Glomerular endothelial cell (primary cell): Measurements from ENCODE around the gene TRPV4. TPM values are rescaled to one million over a fixed set of nuclear protein-coding genes. Genes with fewer than 3 reads are reported as not detected.

Experiments used
- DNase-seq: peaks from one replicate; pipeline ENCODE4 v3.0.0-alpha.2; 2011; ENCODE audit warnings: low read depth, low spot score; ENCODE audit errors: extremely low read depth
- total RNA-seq: library from RNA; depleted of rRNA; stranded (reverse); fragments of >200 nt; gene quantifications from 2 replicates; pipeline ENCODE4 v1.2.3, GENCODE V29; 2015

TRPV4 gene
- total RNA-seq, 1 donor from 2014 or later = 7.1 TPM

DNA sequence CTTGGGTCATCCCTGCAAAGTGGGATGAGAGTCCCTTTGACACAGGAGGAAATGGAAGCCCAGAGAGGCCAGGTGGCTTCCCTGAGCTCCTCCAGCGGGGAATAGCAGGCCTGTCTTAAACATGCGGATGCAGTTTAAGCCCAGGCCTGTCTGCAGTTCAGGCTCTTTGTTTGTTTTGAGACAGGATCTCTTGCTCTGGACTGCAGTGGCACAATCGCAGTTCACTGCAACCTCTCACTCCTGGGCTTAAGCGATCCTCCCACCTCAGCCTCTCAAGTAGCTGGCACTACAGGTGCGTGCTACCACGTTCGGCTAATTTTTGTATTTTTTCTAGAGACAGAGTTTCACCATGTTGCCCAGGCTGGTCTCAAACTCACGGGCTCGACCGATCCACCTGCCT is 3.5 kb downstream of the TRPV4 start:
- no peak for DNase-seq

DNA sequence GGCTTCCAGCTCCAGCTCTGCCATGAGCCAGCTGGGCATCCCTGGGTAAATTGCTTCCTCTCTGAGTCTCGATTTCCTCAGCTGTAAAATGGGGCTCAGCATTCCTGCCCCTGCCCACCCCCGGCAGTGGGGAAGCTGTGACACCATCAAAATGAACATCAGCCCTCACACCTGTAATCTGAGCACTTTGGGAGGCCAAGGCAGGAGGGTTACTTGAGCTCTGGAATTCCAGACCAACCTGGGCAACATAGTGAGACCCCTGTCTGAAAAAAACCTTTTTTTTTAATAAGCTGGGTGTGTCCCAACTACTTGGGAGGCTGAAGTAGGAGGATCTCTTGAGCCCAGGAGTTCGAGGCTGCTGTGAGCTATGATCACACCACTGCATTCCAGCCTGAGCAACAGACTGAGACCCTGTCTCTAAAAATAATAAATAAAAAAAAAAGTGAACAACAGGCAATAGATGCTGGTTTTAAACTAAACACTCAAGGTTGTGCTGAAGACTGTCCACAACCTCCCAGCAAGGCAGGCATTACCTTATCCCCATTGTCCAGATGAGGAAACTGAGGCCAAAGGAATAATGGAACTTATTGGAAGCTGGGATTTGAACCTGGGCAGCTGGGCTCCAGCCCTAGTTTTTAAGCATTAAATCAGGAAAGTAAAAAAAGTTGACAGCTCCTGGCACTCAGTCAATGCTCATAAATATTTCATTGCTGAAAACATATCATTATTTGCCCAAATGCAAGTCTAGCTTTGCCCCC is 4.3 kb downstream of the TRPV4 start:
- DNase-seq = no peak

DNA sequence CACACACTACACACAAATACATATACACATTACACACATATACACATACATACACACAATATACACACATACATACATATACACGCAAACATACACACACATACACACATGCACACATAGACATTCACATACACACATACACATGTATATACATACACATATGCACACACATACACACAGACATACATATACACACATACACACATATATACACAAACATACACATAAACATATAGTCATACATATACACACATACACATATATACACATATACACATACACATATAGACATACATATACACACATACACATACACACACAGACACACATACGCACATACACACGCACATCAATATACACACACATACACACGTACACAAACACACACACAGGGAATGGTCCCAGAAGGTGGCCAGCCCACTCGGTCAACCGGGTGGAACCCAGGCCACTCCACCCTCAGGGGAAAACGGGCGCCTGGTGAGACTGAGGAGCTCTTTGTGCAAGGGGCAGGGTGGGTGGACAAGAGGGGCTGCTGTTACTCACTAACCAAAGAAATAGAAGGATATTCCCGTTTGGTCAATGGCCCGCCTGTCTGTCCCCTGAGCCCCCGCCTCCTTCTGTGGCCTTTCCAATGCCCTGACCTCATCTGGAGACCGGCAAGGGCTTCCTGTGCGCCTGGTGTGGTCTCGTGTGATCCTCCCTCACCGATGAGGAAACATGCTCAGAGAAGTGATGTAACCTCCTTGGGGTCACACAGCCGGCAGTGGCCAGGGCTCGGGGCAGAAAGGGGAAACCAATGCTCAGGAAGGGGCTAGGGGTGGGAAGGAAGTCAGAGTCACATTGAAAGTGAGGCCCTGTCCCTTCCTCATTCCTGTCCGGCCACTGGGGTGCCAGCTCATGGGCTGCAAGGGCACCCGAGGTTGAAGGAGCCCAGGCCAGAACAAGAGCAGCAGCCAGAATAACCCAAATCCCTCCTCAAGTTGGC is 5.3 kb downstream of the TRPV4 start:
- no peak for DNase-seq

DNA sequence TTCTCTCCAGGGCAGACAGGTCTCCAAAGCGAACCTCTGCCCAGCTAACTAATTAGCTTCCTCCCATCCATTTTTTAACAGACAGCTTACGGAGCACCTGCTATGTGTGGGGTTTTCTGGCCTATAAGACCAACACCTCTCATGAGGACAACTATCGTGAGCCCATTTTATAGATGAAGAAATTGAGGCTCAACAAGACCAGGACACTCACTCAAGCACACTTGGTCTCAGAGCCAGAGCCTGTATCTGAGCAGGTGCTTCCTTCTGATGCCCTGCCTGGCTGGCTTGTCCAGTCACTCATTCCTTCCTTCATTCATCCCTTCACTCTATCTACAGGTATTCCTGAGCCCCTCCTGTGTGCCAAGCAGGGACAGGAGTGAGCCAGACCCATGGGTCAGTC is 6.1 kb downstream of the TRPV4 start:
- DNase-seq = no peak

DNA sequence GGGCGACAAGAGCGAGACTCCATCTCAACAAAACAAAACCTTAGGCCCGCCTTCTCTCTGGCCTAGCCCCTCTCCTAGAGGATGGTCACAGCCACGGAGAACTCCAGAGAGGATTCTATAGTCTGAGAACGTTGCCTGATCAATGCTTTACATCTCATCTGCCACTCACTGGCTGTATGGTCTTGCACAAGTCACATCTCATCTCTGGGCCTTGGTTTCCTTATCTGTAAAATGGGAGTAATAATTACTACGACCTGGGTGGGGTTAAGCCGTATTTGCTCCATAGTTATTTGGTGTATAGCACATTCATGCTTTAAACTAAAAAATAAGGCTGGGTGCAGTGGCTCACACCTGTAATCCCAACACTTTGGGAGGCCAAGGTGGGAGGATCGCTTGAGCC is 8.5 kb downstream of the TRPV4 start:
- DNase-seq = no peak

DNA sequence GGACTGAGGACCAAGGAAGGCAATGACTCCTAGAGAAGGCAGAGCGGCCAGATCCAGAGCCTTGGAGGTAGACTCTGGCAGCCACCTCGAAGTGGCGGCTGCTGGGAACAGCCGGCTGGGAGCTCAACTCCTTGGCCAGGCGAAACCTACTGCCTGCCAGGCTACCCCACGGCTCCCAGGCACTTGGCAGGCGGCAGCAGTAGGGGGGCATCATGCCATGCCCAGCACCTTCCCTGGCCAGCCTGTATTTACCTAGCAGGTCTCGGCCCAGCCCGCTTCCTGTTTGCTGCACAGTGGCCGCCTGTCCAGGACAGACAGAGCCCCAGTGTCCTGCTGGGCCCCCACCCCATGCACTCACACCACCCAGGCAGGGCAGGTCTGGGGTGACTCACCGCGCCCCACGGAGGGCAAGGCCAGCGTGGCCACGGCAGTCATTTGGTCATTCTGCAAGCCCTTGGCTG is 10.2 kb downstream of the TRPV4 start:
- no peak for DNase-seq

DNA sequence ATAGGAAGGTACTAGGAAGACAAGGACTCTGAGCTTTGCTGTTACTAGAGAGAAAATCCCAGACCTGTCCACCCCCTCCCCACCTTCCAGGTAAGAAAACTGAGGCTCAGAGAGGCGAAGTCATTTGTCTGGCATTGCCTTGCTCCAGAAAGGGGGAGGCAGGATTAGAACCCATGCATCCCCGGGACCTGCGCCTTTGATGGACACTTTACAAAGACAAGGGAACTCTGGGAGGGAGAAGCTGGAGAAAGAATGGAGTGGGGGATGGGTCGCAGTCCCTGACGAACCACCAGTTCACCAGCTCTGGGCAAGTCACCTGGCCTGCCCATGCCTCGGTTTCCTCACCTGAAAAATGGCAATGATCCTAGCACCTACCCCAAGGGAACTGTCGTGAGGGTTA is 10.8 kb downstream of the TRPV4 start:
- DNase-seq = no peak

DNA sequence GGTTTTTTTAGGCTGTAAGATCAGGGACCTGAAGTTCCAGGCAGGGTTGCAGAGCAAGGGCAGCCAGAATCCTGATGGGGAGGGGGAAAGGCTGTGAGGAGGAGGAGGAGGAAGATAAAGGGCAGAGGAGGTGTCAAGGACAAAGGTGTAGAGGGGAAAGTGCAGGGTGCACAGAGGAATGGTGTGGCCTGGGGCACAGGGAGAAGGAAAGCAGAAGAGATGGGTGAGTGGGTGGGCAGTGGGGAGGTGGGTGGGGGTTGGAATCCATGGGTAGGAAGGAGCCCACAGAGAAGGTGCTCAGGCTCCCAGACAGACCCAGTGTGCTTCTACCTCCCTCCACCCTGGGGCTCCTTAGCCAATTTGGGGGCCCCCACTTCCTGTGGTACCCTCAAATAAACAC is 11.2 kb downstream of the TRPV4 start:
- no peak for DNase-seq

DNA sequence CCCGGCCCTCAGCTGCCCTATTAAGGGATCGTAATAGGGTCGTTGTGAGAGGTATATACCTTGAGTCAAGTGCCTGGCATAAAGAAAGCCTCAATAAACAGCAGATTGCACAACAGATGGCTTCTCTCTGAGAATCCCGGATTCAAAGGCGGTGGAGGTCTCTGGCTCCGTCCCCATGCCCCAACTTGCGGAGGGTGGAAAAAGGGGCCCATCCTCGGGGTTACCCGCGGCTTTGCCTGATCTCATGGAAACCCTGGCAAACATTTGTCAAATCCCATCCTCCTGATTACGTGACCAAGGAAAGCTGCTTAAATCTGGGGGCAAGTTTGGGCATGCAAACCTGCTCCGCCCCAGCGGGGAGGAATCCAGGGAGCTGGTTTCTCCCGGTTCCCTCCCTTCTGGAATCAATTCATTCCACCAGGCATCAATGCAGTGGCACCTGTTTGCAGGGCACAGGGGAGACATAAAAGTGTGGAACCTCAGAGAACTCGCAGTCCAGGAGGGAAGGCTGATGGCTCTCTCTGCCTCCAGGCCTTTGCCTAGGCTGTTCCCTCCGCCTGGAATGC is 12.3 kb downstream of the TRPV4 start:
- no peak for DNase-seq

DNA sequence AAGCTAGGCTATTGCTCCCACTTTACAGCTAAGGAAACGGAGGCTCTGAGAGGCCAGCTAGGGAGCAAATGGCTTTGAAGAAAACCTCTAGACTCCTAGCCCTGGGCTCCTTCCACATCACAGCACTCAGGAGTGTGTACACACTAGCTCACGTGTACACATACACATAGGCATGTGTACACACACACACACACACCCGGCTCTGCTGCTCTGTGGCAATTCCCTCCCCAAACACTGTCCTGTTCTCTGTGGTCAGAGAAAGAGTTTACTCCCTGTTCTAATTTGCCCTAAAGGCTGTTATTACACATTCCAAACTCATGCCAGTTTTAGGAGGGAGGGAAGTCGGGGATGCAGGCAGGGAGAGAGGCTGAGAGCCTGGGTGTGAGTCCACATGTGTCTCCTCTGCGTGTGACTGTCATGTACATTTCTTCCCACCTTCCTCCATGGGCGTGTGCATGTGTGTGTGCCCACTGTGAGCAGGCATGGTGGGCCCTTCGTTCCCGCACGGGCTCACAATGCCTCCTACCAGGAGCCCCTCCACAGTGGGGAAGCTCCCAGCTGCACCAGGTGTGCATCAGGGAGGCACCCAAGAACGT is 14.2 kb downstream of the TRPV4 start:
- no peak for DNase-seq

DNA sequence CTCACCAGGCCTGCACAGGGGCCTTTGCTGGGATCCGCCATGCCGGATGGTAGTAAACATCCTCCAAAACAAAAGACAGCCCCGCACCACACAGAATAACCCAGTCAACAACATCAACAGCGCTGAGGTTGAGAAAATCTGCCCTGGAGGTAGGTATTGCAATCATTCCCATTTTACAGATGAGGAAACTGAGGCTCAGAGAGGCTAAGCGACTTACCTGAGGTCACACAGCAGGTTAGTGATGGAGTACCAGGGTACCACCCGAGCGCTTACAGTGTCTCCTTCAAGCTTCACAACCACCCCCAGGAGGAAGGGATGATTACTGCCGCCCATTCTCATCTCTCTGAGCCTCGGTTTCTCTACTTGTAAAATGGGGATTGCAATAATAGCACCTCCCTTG is 14.9 kb downstream of the TRPV4 start:
- DNase-seq = no peak

DNA sequence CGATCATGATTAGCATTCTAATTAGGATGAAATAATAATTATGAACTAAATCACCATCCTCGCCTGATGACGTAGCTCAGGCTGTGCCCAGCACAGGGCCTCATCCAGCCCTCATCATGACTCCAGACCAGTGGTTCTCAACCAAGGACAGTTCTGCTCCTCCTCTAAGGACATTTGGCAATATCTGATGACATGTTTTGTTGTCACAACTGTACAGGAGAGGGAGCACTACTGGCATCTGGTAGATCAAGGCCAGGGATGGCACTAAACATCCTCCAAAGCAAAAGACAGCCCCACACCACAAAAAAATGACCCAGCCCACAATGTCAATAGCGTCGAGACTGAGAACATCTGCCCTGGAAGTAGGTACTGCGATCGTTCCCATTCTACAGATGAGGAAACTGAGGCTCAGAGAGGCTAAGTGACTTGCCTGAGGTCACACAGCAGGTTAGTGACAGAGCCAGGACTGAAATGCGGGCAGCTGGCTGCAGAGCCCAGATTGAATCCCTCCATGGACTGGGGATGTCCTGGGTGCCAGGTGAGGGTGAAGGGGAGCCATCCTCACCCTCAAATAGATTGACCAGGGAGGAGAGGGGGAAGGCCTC is 15.5 kb downstream of the TRPV4 start:
- DNase-seq = no peak

DNA sequence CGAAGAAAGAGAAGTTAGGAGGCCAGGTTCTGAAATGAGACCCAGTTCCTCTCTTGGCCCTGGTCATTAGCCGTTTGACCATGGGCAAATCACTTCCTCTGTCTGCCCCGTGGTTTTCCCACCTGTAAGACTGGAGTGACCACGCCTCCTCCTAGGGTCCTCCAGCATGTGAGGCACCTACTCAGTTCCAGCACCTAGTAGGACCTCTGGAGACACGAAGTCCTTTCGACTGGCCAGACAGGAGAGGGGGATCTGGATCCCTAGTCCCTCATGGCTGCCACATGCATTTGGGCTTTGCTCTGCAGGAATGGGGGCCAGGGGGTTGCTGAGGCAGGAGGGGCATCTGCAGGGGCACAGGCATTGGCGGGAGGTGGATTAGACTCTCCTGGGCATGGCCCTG is 16.3 kb downstream of the TRPV4 start:
- no peak for DNase-seq

DNA sequence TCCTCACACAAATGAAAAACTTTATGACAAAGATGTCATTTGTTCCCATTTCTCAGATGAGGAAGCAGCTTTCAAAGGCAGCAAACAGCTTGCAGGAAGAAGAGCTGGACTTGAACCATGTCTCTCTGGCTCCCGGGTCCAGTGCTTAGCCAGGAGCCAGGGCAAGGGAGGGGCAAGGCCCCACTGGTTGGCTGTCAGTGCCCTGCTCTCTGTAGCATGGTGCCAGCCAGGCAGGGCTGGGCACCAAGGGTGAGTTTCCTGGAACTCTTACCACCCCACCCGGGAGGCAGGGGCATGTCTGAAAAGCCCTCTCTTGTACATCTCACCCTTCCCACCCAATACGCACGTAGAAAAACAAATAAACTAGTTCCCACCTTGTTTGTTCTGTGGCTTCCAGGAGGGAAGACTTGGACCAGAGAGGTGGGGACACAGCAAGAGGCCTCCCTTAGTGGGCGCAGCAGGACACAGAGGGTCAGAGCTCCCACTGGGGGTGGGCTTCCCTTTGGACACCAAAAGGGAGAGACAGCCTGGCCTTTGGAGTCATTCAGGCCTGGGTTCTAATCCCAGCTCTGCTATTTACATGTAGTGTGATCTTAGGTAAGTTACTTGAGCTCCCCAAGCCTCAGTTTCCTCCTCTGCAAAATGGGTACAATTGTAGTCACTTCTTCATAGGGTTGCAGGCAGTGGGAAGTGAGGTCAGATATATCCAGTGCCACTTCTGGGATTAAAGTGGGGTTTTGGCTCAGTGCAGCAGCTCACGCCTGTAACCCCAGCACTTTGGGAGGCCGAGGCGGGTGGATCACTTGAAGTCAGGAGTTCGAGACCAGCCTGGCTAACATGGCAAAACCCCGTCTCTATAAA is 17.2 kb downstream of the TRPV4 start:
- no peak for DNase-seq

DNA sequence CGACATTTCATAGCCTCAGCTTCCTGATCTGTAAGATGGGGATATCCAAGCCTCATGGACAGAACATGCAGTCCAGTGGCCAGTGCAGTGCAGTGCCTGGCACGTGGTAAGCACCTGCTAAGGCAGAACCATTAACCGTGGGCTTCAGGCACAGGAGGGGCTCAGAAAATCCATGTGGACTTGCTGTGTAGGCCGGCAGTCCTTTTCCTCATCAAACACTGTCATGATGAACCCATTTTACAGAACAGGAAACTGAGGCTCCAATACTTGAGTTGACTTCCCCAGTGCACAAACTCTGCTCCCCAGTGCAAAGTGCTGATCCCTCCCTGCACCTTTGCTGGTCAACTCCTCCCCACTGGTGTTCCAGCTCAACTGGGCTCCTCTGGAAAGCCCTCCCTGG is 18.0 kb downstream of the TRPV4 start:
- no peak for DNase-seq

DNA sequence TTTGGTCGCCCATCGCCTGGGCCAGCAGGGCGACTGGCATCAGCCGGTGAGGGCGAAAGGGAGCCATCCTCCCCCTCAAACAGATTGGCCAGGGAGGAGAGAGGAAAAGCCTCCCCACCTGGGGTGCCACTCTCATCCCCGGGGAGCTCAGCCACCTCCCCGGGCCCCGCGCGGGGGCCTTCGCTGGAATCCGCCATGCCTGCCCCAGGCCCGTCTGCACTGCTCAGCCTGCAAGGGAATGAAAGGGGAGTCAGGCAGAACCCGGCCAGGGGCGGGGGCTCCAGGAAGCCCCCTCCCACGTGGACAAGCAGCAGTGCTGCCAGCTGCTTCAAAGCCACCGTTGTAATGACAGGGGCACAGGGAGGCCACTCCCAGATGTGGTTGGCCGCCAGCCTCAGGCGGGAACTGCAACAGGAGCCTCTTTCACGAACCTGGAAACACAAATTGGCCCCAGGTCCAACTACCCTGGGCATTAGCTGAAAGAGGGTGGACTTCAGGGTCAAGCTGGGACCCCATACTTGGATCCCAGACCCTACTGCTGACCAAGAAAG is 18.5 kb downstream of the TRPV4 start:
- DNase-seq = no peak

DNA sequence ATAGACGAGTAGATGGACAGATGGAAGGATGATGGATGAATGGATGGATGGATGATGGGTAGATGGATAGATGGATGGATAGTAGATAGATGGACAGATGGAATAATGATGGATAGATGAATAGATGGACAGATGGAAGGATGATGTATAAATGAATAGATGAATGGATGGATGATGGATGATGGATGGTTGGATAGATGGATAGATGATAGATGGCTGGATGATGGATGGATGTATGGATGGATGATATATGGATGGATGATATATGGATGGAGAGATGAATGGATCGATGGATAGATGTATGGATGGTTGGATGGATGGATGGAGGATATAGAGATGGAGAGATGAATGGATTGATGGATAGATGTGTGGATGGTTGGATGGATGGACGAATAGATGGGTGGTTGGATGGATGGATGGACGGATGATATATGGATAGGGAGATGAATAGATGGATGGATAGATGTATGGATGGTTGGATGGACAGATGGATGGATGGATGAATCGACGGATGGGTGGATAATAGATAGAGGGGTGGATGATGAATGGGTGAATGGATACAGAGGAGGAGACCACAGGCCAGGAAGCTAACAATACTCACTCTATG is 19.3 kb downstream of the TRPV4 start:
- DNase-seq = no peak

DNA sequence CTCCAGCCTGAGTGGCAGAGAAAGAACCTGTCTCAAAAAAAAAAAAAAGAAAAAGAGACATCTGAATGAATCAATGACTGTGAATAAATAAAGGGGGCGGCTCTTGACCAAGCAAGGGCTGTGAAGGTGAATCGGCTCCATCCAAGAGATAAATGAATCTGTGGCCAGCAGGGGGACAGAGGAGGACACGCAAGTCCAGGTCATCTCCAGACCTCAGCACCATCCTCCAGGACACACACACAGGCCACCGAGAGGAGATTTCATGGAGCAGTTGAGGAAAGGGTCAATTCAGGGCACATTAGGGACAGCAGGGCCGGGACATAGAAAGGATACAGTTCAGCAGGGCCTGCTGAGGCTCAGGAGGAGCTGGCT is 21.6 kb downstream of the TRPV4 start:
- no peak for DNase-seq

DNA sequence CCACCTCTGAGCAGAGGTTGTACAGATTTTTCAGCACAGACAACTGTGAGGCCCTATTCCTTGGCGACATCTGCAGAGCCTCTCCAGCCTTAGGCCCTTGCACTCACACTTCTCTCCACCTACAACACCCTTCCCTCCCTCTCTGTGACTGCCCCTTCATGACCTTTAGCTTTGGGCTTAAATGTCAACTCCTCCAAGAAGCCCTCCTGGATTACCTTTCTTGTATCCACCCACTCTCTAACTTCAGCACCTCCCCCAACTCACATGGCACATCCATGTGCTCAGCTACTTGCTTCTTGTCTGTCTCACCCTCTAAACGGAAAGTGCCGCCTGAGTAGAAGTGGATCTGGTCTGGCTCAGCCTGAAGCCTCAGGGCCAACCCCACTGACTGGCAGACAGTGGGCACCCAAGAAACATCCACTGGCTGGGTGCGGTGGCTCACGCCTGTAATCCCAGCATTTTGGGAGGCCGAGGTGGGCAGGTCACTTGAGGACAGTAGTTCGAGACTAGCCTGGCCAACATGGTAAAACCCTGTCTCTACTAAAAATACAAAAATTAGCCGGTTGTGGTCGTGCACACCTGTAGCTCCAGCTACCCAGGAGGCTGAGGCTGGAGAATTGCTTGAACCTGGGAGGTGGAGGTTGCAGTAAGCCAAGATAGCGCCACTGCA is 22.1 kb downstream of the TRPV4 start:
- DNase-seq = no peak
